Measurements from ENCODE around the gene GPRC6A. TPM values are rescaled to one million over a fixed set of nuclear protein-coding genes. Genes with fewer than 3 reads are reported as not detected.

The GPRC6A gene
- total RNA-seq, 4 donors from 2014 or later, result not detected

DNA sequence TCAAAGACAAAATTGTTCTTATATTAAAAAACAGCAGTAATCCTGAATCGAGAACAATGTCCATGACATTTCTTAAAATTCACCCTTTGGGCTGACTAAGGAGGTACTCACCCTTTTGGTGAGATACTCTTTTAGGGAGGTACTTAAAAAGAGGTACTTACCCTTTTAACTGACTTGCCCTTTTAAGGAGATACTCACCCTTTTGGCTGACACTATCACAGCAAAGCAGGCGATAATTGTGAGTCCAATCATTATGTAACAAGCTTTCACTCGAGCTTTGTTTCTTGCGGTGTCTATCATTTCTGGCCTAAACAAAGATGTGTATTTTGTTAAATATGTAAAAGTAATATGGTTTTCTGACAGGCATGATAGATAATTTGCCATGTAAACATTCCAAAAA, 67.1 kb downstream of the GPRC6A start:
- no peak for DNase-seq
- WGBS, 2 donors, result 40 to 51% methylated on average over 4 of the region's 4 CpGs
- TF ChIP-seq POLR2A (IDR thresholded peaks at IDR 0.05), result no peak
- TF ChIP-seq, protein P1, sequence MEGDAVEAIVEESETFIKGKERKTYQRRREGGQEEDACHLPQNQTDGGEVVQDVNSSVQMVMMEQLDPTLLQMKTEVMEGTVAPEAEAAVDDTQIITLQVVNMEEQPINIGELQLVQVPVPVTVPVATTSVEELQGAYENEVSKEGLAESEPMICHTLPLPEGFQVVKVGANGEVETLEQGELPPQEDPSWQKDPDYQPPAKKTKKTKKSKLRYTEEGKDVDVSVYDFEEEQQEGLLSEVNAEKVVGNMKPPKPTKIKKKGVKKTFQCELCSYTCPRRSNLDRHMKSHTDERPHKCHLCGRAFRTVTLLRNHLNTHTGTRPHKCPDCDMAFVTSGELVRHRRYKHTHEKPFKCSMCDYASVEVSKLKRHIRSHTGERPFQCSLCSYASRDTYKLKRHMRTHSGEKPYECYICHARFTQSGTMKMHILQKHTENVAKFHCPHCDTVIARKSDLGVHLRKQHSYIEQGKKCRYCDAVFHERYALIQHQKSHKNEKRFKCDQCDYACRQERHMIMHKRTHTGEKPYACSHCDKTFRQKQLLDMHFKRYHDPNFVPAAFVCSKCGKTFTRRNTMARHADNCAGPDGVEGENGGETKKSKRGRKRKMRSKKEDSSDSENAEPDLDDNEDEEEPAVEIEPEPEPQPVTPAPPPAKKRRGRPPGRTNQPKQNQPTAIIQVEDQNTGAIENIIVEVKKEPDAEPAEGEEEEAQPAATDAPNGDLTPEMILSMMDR (IDR thresholded peaks at IDR 0.05), result no peak
- Histone ChIP-seq H3K4me1 (peaks cover 5 to 16% (median 7%) of the 10 kb centered on the region in 3 donors), H3K27ac (no peak overlapping the region), H3K4me3 (no peak overlapping the region), H3K36me3 (no peaks in the 10 kb centered on the region), H3K27me3 (peaks cover 0 to 37% (median 3%) of the 10 kb centered on the region in 4 donors), H3K9me3 (no peaks in the 10 kb centered on the region)
- intact Hi-C loops (cut with DNase I), result no loop called here

- Histone ChIP-seq H3K27me3 (no peaks in the 10 kb centered on the region), H3K36me3 (no peaks in the 10 kb centered on the region), H3K27ac (no peak overlapping the region), H3K4me1 (no peaks in the 10 kb centered on the region), H3K9me3 (peaks cover 0 to 7% (median 0%) of the 10 kb centered on the region in 3 donors), H3K4me3 (no peak overlapping the region)
- TF ChIP-seq POLR2A (IDR thresholded peaks at IDR 0.05), result no peak
- TF ChIP-seq, protein P1 (IDR thresholded peaks at IDR 0.05), result no peak
- intact Hi-C loops (cut with DNase I), result no loop called here
- WGBS, 2 donors, result 84 to 90% methylated on average over 5 of the region's 5 CpGs
- DNase-seq, result no peak
These were observed 83.7 kb downstream of the GPRC6A start for GRCh38 chr6:116745176-116745575.

Other genes starting within 250 kb of the GPRC6A start
- gene RSPH4A, start 212.6 kb downstream of the GPRC6A start, total RNA-seq, result under 1 TPM in 2 of 4 donors, not detected in 2; 0.09 to 0.19 TPM
- 10 to 100 TPM in 1 of 4 donors, 1 to 10 TPM in 3; 8.3 to 10.2 (median 9.8) TPM for gene ZUP1, start 160.3 kb downstream of the GPRC6A start, total RNA-seq
- 1 to 10 TPM; 1.1 to 8.2 (median 3.2) TPM for gene KPNA5, start 147.9 kb downstream of the GPRC6A start, total RNA-seq
- 1 to 10 TPM in 3 of 4 donors, under 1 TPM in 1; 0.61 to 6.5 (median 3.1) TPM for gene FAM162B, start 63.4 kb downstream of the GPRC6A start, total RNA-seq
- not detected for gene RFX6, start 48.2 kb upstream of the GPRC6A start, total RNA-seq